Stimulated activated CD8-positive, alpha-beta memory T cell treated with anti-CD3 and anti-CD28 coated beads, Interleukin-4, amount 100 ng/mL, for 48 hours (primary cell): Measurements from ENCODE around the gene SPINK5.
"Not testable (repeated sequence)": the region's sequence is repeated elsewhere in the genome, so short reads cannot be mapped to it uniquely, and the experiment has no call there.

ENCODE experiments used
- DNase-seq: peaks from one replicate; pipeline ENCODE4 v3.0.0-alpha.2; 2020

Gene SPINK5

GRCh38 chr5:148063861-148064260 is at the start of gene SPINK5:
Gene SPINK5, plus strand, starts transcription at chr5:148063980. Its CDS starts 65 bp downstream, at chr5:148064045.
- no peak for DNase-seq

- DNase-seq = no peak
Observed at GRCh38 chr5:148014276-148014675, 49.5 kb upstream of the SPINK5 start.

DNA sequence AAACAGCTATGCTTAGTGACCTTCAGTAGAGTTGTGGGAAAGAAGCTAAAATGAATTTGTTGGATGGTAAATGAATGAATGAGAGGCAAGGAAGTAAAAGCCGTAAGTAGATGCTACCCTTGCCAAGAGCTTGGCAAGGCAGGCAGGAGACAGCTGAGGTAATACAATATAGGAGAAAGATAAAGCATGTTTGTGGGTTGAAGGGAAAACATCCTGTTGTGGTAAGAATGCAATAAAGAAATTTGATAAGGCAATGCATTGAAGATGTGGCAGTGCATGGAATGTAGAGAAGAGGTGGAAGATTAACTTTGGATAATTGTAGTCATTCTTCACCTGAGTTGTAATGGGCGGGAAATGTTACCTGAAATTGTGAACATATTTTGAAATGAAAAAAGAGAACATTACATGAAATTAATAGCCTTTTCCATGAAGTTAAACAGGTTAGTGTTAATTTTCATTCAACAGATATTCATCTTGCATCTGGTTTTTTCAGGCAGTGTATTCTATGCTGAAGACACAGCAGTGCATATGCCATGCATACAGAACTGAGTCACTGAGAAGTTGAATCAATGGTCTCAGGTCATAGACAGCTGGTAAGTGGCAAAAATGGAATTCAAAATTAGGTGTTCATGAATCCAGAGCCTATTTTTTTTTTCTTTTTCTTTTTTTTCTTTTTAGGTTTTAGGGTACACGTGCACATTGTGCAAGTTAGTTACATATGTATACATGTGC is 43.4 kb upstream of the SPINK5 start:
- no peak for DNase-seq

DNA sequence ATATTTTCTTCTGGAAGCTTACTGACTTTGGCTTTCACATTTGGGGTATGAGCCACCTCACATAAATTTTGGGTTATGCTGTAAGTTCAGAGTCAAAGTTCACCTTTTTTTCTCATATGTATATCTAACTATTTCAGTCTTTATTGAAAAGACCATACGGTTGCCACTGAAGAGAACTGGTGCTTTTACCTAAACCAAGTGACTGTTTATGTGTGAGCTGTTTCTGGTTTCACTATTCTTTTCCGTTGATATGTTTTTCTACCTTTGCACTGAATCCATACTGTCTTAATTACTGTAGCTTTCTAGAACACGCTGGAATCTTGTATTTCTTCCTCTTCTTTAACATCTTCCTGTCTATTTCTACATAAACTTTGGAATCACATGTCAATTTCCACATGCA is 36.3 kb upstream of the SPINK5 start:
- DNase-seq = no peak

GRCh38 chr5:148029131-148029530 is 34.6 kb upstream of the SPINK5 start:
- DNase-seq = no peak

GRCh38 chr5:148033134-148033533 is 30.6 kb upstream of the SPINK5 start:
- no peak for DNase-seq

GRCh38 chr5:148035676-148036075 is 28.1 kb upstream of the SPINK5 start:
- DNase-seq = no peak

DNA sequence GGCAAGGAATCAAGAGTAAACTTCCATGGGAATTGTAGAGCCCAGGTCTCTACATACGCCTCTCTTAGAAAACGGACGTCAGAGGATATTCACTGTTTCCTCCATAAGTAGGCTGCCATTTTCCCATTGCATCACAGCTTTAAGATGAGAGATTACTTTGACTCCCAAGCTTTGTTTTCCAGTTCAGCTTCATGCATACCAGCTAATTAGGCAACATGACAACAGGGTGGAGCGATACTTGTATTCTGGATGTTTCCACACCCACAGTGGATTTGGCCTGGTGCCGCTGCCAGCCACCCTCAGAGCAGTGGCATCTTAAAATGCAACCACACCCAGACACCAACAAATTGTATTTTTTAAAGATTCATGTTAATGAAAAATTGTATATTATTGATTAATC is 20.9 kb upstream of the SPINK5 start:
- DNase-seq = no peak

DNA sequence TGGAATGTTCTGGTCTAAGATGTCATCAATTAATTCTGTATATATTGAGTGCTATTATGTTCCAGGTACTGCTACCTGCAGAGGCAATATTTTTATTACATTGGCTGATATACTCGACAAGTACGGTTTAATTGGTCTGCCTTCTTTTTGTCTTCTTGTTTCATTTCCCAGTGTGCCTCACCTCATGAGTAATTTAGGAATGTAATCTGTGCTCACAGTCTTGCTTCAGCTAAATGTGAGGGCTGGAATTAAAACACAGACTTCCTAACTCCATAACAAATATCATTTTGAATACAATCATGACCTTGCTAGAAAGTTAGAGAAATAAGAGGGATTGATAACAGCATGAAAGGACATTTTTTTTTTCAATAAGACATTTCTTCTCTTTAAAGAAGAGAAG is 20.1 kb upstream of the SPINK5 start:
- no peak for DNase-seq

DNA sequence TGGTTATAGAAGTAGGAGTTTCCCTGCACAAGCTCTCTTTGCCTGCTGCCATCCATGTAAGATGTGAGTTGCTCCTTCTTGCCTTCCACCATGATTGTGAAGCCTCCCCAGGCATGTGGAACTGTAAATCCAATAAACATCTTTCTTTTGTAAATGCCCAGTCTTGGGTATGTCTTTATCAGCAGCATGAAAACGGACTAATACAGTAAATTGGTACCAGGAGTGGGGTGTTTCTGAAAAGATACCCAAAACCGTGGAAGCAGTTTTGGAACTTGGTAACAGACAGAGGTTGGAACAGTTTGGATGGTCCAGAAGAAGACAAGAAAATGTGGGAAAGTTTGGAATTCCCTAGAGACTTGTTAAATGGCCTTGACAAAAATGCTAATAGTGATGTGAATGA is 8.6 kb upstream of the SPINK5 start:
- not testable (repeated sequence) for DNase-seq

DNA sequence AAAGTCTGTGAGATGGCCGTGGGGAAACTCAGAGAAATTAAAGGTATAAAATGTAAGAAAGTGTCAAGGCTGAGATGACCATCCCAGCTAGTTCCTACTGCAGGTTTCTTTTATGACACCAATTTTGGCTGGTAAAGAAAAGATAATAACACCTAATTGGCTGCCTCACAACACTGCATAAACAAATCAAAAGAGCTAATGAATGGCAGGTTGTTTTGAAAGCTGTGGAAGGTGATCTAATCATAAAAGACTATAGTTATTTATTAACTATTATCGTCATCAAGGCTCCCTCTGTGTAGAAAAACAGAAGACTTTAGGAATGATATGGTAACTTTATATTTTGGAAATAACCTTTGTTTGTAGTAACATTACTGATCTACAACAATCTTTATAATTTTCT is 3.5 kb upstream of the SPINK5 start:
- DNase-seq = no peak

DNA sequence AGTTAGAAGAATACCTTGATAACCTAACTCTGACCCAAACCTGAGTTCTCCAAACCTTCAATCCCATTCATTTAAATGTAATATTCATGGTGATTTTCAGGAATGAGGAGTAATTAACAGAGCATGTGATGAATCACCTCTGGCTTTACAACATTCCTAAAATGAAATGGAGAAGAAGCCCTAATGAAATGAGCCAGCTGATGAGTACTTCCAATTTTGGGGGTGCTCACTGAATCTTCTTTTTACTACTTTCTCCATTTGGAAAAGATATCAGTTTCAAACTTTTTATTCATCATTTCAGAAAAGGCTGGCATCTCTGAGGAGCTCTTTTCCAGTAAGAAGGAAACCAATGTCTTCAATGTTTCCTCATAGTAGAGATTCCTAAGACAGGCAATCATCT is 2.9 kb upstream of the SPINK5 start:
- DNase-seq = no peak

- DNase-seq = no peak
Observed at GRCh38 chr5:148070621-148071020, 6.8 kb downstream of the SPINK5 start.

- DNase-seq = no peak
Observed at GRCh38 chr5:148072207-148072606, 8.4 kb downstream of the SPINK5 start.

- no peak for DNase-seq
Observed at GRCh38 chr5:148075529-148075928, 11.7 kb downstream of the SPINK5 start.

GRCh38 chr5:148083203-148083602 is 19.4 kb downstream of the SPINK5 start:
- DNase-seq = no peak

GRCh38 chr5:148084269-148084668 is 20.5 kb downstream of the SPINK5 start:
- DNase-seq = no peak

DNA sequence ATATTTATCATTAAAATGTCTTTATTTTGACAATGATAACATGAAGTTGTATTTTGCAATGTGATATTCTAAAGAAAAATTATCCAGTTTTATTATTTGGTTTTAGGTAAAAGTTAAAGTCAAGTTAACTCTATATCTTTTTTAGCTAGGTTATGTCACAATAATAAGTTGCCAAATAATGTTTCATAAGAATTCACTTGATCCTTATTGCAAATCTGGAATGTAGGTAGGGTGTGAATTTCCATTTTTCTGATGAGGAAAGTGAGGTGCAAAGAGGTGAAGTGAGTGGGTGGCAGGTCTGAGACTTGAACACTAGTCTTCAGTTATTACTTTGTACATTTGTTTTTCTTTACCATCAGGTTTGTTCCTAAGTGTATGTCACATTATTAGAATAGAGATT is 21.5 kb downstream of the SPINK5 start:
- DNase-seq = no peak

DNA sequence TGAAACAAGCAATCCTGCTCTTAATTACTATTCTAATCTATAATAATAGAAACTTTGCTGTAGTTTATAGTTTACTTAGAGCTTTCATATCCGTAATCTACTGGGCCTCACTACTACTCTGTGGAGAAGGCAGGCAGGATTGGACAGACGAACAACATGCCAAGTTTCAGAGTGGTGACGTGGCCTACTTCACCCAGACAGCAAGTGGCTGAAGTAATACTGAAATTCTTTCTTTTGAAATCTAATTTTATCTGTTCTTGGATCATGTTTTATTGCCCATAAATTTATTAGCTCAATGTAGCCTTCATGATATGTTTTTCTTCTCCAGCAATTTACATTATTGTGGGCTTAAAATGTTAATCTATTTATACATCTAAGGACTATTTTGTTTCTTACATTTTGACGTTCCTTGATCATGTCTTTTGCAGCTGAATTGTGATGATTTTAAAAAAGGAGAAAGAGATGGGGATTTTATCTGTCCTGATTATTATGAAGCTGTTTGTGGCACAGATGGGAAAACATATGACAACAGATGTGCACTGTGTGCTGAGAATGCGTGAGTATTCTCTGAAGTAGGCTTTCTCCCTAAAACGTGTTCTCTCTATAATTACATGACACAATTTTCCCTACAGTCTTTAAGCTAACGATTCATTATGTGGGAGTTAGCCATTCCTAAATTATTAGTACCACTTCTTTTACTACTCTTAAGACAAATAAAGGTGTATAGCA is 22.4 kb downstream of the SPINK5 start:
- no peak for DNase-seq

- no peak for DNase-seq
Observed at GRCh38 chr5:148090146-148090772, 26.5 kb downstream of the SPINK5 start.

DNA sequence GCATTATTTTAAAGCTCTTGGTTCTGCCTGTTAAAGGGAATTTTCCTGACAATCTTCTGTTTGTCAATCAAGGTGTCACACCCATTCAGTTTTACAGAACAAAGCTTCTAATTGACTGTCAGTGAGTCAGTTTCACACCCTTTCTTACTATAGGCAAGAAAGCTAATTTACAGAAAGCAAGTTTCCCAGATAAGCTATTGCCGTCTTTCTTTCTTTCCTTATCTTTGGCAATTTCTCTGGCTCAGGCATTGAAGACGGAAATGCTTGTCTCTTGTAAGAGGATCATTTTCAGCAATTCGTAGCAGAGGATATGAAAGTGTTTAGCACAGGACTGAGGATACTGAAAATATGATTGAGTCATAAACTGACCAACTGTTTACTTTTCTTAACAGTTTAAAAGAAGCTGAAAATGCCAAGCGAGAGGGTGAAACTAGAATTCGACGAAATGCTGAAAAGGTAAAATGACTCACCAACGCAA is 27.0 kb downstream of the SPINK5 start:
- DNase-seq = no peak

- DNase-seq = no peak
Observed at GRCh38 chr5:148091991-148092964, 28.5 kb downstream of the SPINK5 start.

GRCh38 chr5:148094336-148094735 is 30.6 kb downstream of the SPINK5 start:
- no peak for DNase-seq
